IMR-90 (cell line): ENCODE data around the gene SMYD2.

Experiments used
- CTCF ChIP-seq: conservative IDR thresholded peaks from 2 replicates; pipeline ENCODE4 v1.5.1; 2012; ENCODE audit warnings: mild to moderate bottlenecking, low read depth, low read length, improper control_type of control experiment
- MAZ ChIP-seq: IDR thresholded peaks from 2 replicates; pipeline ENCODE4 v1.6.1; 2012; ENCODE audit warnings: low read depth, mild to moderate bottlenecking, low read length, improper control_type of control experiment, moderate library complexity, borderline replicate concordance
- POLR2A ChIP-seq: IDR thresholded peaks from 2 replicates; pipeline ENCODE4 v1.6.1; 2012; ENCODE audit warnings: mild to moderate bottlenecking, low read depth, low read length
- RAD21 ChIP-seq: IDR thresholded peaks from 2 replicates; pipeline ENCODE4 v1.6.1; 2012; ENCODE audit warnings: low read length, improper control_type of control experiment
- RCOR1 ChIP-seq: IDR thresholded peaks from 2 replicates; pipeline ENCODE4 v1.6.1; 2012; ENCODE audit warnings: mild to moderate bottlenecking, low read length, improper control_type of control experiment; ENCODE audit not compliant: insufficient replicate concordance
- RFX5 ChIP-seq: IDR thresholded peaks from 2 replicates; pipeline ENCODE4 v1.8.0; 2012; ENCODE audit warnings: low read depth, mild to moderate bottlenecking, low read length, moderate library complexity
- SMC3 ChIP-seq: fragments of 150-350 bp; IDR thresholded peaks from 2 replicates; pipeline ENCODE4 v1.6.1; 2016; ENCODE audit warnings: low read depth, mild to moderate bottlenecking, antibody characterized with exemption, low read length, moderate library complexity
- USF2 ChIP-seq: fragments of 150-350 bp; IDR thresholded peaks from 2 replicates; pipeline ENCODE4 v1.6.1; 2017; ENCODE audit warnings: mild to moderate bottlenecking, antibody characterized with exemption, low read length, low read depth
- TF ChIP-seq, protein P1 (sequence below): fragments of 150-350 bp; IDR thresholded peaks from 2 replicates; pipeline ENCODE4 v1.6.1; 2016; ENCODE audit warnings: low read depth, mild to moderate bottlenecking, low read length, moderate library complexity, borderline replicate concordance

- TF ChIP-seq, protein P1, sequence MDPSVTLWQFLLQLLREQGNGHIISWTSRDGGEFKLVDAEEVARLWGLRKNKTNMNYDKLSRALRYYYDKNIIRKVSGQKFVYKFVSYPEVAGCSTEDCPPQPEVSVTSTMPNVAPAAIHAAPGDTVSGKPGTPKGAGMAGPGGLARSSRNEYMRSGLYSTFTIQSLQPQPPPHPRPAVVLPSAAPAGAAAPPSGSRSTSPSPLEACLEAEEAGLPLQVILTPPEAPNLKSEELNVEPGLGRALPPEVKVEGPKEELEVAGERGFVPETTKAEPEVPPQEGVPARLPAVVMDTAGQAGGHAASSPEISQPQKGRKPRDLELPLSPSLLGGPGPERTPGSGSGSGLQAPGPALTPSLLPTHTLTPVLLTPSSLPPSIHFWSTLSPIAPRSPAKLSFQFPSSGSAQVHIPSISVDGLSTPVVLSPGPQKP: no peak
- TF ChIP-seq CTCF (no peak), POLR2A (no peak), MAZ (peak; percentile 47; the same call in 1 of the 2 replicates), SMC3 (no peak), RCOR1 (no peak), RAD21 (no peak), USF2 (no peak), RFX5 (no peak)
Measured at GRCh38 chr1:214281021-214281719, at the start of gene SMYD2.
